ENCODE results near the gene CCDC152. TPM values are rescaled to one million over a fixed set of nuclear protein-coding genes. Genes with fewer than 3 reads are reported as not detected.

Gene CCDC152
- total and polyA plus RNA-seq, 8 donors: 0.19 to 1.3 (median 0.59) TPM

GRCh38 chr5:42848545-42848944 lies 91.9 kb downstream of the CCDC152 start:
- Histone ChIP-seq H3K9me3 (no peaks in the 10 kb centered on the region), H3K27ac (no peak overlapping the region), H3K4me3 (no peak overlapping the region), H3K4me1 (peaks cover 0 to 3% (median 0%) of the 10 kb centered on the region in 3 donors), H3K36me3 (no peaks in the 10 kb centered on the region), H3K27me3 (no peaks in the 10 kb centered on the region)
- intact Hi-C loops (cut with DNase I): no loop called here
- TF ChIP-seq CTCF (IDR thresholded peaks at IDR 0.05): no peak
- ATAC-seq (no peak), FAIRE-seq (no peak), DNase-seq (no peak)
- WGBS, 2 donors: 97 to 99% methylated on average over 2 of the region's 2 CpGs

- Histone ChIP-seq H3K27me3 (no peaks in the 10 kb centered on the region), H3K27ac (no peak overlapping the region), H3K4me3 (no peak overlapping the region), H3K9me3 (no peaks in the 10 kb centered on the region), H3K4me1 (peaks cover 0 to 3% (median 0%) of the 10 kb centered on the region in 3 donors), H3K36me3 (no peaks in the 10 kb centered on the region)
- intact Hi-C loops (cut with DNase I): no loop called here
- 75 to 88% methylated on average over 6 of the region's 6 CpGs for WGBS, 2 donors
- no peak for TF ChIP-seq CTCF (IDR thresholded peaks at IDR 0.05)
- DNase-seq (no peak), FAIRE-seq (no peak), ATAC-seq (no peak)
These were observed 94.9 kb downstream of the CCDC152 start for GRCh38 chr5:42851481-42851880.

Other genes starting within 250 kb of the CCDC152 start
- gene SELENOP, start 55.1 kb downstream of the CCDC152 start, total RNA-seq: 100 to 1,000 TPM in 3 of 6 donors, 10 to 100 TPM in 3; 51.5 to 195 (median 109) TPM
- 10 to 100 TPM; 32.5 to 80.2 TPM for gene SELENOP, start 55.1 kb downstream of the CCDC152 start, polyA plus RNA-seq

Data from pancreas (tissue), 10 donors.